ENCODE measurements around the gene WAPL.

Gene WAPL

DNA sequence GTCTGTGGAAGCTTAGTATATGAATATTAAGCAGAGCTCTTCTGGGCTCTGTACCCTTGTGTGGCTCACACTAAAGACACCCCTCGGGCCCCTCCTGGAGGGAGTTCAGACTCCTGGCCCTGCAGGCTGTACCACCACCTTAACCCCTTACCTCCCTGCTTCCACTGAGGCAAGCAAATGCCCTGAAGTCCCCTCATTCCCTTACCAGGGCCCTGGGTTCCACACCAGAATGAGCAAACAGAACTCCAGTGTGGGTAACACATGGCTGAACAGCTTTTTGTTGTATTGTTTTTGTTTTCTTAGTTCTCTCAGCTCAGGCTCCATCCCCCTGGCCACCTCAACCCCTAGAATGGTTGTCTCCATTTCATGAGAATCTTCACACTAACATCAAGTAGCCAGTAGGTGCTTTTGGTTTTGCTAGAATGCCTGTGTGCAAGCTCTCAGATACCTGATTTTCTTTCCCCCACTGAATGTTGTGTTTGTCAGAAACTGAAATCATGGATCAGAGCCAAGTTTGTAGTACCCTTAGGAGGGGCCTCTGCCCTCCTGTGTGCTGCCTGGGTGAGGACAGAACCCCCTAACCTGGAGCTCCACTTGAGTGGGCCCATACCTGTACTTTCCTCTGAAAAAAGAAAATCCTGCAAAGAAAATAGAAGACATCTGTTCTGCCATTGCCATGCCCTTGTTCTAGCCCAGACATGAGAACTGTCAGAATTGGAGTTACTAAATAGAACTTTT, 2.8 kb upstream of the WAPL start:
- no peak for DNase-seq

- no peak for DNase-seq
Observed at GRCh38 chr10:86523348-86523747, 1.8 kb upstream of the WAPL start.

DNA sequence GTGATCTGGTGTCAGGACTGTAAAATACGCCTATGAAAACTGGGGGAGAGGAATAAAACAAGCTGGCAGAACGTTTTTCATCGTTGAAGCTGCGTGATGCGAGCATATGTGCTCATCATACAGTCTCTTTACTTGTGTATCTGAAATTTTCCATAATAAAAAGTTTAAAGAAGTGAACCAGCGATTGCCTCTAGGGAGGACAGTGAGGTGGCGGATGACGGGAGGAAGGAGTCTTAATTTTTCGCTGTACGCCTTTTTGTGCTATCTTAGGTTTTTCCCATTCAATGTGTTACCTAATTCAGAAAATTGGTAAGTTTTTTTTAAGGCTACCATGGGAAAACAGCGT, 891 bp upstream of the WAPL start:
- DNase-seq = peak in 1 of 3 donors; percentile 14

GRCh38 chr10:86520871-86521677, 518 bp downstream of the WAPL start:
- peak; percentile 77 to 84 (median 78) for DNase-seq

DNA sequence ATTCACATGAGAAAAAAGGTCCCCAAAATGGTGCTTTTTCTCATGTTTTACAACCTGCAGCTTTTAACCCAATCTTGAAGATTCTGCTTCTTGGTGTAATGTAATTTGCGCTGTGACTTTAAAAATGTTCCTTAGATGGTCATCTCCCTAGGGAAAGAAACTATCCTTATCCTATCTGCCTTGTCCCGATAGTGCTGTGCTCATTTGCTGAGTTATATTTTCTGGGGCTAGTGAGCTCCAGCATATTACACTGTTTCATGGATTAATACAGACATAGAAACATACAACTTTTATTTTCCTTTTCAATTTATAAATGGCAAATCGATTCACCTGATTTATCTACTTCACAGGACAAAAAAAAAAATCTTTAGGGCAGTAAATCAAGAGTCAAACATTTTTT, 2.8 kb downstream of the WAPL start:
- DNase-seq = no peak

GRCh38 chr10:86512137-86512536, 9.5 kb downstream of the WAPL start:
- no peak for DNase-seq

DNA sequence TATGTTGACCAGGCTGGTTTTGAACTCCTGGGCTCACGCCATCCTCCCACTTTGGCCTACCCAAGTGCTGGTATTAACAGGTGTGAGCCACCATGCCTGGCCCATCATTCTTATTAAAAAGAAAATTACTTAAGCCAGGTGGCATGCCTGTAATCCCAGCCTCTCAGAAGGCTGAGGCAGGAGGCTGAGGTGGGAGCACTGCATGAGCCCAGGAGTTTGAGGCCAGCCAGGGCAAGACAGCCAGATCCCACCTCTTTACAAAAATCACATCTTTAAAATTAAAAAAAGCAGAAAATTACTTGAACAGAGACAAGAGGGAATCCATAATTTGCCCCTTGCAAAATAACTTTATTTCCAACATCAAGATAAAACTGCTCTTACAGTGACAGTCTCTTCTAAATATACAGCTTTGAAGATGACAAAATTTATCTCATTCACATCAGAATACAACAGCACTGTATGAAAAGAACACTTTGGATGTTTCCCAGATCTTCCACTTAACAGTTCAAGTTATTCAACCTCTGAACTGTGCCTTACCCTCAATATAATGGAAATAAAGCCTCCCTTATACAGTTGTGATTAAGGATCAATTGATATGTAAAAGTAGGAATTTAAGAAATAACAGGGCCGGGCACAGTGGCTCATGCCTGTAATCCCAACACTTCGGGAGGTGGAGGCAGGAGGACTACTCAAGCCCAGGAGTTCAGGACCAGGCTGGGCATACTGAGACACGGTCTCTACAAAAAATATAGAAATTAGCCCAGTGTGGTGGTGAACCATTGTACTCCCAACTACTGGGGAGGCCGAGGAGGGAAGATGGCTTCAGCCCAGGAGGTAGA, 10.3 kb downstream of the WAPL start:
- no peak for DNase-seq

- DNase-seq = no peak
Observed at GRCh38 chr10:86509145-86509544, 12.4 kb downstream of the WAPL start.

DNA sequence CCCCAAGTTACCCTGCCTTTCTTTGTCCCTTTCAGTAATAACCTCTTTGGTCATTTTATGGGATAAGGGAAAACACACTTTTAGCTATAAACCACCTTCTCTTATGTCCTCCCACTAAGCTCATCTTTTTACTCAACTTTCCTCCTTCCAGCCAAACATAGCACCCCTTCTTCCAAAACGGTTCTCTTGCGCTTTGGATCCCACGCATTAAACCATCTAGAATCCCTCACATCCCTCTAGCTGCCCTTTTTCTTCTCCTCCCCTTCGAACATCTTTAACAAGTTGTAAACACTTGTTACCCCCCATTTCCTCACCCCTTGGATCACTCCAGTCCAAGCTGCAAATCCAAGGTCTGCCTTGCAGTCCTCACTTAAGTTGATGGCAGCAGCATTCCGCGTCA, 13.4 kb downstream of the WAPL start:
- no peak for DNase-seq

- no peak for DNase-seq
Observed at GRCh38 chr10:86506499-86506898, 15.1 kb downstream of the WAPL start.

DNA sequence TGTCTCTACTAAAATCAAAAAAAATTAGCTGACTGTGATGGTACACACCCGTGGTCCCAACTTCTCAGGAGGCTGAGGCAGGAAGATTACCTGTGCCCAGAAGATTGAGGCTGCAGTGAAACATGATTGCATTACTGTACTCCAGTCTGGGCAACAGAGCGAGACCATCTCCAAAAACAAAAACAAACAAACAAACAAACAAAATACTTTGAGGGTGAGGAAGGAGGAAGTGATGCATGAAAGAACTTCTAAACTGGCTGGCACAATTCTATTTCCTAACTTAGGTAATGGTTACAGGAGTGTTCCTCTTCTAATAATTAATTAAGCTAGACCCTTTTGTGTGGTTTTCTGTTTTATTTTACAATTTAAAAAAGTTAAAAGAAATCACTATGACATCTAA, 15.5 kb downstream of the WAPL start:
- no peak for DNase-seq

DNA sequence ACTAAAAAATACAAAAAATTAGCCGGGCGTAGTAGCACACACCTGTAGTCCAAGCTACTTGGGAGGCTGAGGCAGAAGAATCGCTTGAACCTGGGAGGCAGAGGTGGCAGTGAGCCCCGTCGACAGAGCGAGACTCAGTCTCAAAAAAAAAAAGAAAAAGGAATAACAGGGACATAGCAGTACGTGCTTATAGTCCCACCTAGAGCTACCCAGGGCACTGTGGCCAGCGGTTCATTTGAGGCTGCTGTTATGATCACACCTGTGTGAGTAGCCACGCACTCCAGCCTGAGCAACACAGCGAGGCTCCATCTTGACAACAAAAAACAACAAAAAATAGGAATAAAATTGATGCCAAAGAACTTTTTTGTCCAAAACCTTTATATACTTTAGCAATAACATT, 17.1 kb downstream of the WAPL start:
- no peak for DNase-seq

- peak in 1 of 3 donors; percentile 27 for DNase-seq
Observed at GRCh38 chr10:86500846-86501245, 20.7 kb downstream of the WAPL start.

DNA sequence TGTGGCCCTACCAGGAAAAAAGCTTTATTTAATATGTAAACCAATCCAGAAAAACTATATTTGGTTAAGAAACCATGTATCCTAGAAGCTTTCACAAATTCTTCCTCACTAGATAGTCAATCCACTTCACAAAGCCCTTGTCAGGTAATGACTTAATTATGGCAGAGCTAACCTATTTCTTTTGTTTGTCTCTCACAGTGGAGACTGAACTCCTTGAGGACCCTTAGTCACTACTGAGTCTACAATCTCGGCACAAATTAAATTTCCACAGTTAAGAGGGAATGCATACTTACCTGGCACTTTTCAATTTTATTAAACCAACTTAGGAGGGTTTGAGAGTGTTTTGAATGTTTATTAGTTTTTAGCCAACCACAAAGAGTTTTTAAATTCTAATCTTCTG, 23.0 kb downstream of the WAPL start:
- DNase-seq = no peak

DNA sequence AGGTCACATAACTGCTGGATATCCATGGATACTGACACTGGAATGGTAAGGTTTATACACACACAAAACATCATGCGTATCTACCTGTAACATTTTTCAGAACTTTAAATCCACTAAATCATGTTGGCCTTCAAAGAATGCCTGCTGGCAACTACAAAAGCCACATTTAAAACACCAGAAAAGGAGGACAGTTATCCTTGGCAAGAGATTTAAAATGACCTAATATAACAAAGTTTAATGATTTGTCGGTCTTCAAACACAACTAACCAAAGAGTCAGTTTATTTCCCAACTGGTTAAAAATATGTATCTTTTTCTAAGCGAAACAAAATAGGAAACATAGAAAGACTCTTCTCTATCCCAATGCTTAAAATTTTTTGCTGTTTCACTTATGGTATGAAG, 24.0 kb downstream of the WAPL start:
- DNase-seq = no peak

DNA sequence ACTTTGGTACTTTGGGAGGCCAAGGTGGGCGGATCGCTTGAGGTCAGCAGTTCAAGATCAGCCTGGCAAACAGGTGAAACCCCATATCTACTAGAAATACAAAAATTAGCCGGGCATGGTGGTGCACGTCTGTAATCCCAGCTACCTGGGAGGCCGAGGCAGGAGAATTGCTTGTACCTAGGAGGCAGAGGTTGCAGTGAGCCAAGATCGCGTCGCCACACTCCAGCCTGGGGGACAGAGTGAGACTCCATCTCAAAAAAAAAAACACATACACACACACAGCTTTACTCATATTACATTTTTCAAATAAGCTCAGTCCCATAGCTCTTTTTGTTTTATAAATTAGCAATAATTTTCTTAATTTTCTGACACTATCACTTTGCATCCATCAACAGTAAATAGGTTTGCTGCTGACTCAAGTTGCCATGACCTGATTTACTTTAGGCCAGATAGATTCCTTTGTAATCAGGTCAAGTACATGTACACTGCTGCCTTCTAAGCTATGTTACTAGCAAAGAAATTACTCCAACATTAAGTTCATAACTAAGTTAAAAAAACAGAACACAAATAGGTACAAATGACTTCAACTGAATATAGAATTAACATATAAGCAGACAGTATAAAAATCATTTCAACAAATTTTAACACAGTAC, 31.5 kb downstream of the WAPL start:
- DNase-seq = no peak

DNA sequence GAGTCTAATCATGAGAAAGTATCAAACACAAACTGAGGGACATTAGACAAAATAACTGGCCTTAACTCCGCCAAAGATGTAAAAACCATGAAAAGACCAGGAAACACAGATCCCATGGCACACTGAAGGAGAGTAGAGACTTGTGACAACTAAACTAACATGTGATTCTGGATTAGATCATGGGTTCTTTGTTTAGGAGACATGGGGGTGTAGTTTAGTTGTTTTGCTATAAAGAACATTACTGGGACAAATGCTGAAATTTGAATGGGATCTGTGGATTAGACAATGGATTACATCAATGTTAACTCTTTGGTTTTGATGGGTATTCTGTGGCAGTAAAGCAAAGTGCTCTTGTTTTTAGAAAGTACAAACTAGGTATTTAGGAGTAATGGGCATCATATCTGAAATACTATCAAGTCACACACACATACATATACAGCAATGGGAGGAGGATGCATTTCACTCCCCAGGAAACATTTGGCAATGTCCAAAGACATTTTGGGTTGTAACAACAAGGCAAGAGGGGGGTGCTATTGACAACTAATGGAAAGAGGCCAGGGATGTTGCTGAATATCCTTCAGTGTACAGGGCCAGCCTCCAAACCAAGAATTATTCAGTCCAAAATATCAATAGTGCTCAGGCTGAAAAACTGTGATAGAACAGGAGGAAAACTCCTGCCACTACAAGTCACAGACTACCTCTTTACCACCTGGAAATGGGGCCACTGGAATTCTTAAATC, 32.4 kb downstream of the WAPL start:
- DNase-seq = no peak

DNA sequence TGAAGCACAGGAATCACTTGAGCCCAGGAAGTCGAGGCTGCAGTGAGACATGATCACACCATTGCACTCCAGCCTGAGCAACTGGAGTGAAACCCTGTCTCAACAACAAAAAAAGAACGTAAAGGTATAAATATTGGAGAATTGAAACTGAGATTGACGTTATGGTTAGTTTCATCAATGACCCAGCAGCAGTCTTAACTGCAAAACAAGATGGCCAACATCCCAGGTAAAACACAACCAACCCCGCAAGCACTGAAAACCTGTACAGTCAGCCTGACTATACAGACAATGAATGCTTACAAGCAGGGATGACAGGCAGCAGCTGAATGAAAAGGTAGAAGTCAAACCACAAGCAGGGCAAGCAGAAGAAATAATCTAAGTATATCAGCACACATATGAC, 34.7 kb downstream of the WAPL start:
- DNase-seq = no peak

GRCh38 chr10:86483664-86484063, 37.9 kb downstream of the WAPL start:
- DNase-seq = no peak

- DNase-seq = no peak
Observed at GRCh38 chr10:86481761-86482160, 39.8 kb downstream of the WAPL start.

DNA sequence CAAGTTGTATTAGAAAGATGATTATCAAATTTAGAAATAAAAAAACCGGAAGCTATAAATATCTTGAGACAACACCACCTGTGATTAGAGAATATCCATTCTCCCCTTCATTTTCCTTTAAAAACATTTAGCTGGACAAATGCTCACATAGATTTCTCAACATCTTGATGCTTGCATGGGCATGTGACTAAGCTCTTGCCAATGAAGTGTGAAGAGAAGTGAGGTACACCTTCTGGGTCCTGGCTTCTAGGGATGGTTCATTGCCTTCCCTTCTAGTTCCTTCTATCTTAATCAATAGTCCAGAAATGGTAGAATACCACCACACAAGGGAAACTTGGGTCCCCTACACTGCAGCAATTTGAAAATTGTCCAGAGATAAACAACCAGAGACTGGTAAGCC, 41.0 kb downstream of the WAPL start:
- no peak for DNase-seq

GRCh38 chr10:86472061-86472460, 49.5 kb downstream of the WAPL start:
- no peak for DNase-seq
